Ecto neural progenitor cell (in vitro differentiated cells): ENCODE measurements around the gene ACD.

Source experiments
- DNase-seq: peaks from one replicate; pipeline ENCODE4 v3.0.0-alpha.2; 2018; ENCODE audit warnings: low spot score

The ACD gene

DNA sequence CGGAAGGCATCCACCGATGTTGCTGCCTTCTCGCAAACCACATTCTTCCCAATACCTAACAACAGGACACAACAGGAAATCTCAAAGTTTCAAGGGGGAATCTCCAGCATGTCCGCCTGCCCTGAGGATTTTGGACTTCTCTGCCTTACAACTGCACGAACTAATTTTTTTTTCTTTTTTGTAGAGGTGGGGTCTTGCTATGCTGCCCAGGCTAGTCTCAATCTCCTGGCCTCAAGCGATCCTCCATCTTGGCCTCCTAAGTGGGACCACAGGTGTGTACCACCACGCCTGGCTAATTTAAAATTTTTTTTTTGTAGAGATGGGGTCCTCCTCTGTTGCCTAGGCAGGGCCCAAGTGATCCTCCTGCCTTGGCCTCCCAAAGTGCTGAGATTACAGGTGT, 15.9 kb upstream of the ACD start:
- no peak for DNase-seq

DNA sequence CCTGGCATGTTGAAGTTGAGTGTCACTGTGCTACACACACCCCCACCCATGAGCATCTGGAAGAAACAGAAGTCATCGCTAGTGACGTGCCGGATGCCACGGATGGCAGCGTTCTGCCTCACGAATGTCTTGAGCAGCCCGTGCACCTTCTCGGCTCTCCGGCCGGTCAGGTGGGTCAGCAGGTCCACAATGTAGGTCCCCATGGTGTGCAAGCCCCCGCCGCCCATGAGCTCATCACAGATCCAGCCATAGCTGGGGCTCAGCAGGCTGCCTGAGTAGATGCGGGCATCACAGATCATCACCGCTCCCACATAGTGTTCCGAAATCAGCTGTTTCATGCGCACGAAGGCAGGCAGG, 15.5 kb upstream of the ACD start:
- no peak for DNase-seq

DNA sequence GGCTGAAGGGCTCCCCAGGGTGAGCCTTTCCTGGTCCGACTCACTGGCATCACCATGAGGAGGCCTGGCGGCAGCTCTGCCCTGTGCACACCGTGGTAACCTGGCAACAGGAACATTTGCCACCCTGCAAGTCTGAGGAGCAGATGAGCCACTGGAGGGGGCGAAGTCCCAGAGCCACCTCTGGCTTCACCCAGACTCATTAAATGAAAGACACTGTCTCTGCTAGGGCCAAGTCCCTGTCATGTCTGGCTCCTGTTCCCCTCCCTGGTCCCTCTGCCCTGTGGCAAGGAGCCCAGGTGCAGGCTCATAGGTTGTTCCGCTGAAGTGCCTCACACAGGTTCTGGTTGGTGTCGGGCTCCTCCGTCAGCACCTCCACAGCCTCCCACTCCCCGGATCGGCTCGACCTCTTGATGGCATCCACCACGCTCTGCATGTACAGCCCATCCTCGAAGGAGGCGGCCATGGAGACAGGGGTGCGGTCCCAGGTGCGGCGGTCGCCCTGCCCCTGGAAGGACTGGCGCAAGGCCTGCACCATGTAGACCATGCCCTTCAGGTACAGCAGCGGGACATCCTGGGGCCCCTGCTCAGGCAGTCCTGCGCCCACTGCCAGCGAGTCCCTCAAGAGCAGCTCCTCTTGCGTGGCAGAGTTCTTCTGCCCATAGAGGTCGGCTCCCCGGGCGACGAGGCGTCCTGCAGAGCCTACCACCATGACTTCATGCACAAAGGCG, 15.0 kb upstream of the ACD start:
- no peak for DNase-seq

DNA sequence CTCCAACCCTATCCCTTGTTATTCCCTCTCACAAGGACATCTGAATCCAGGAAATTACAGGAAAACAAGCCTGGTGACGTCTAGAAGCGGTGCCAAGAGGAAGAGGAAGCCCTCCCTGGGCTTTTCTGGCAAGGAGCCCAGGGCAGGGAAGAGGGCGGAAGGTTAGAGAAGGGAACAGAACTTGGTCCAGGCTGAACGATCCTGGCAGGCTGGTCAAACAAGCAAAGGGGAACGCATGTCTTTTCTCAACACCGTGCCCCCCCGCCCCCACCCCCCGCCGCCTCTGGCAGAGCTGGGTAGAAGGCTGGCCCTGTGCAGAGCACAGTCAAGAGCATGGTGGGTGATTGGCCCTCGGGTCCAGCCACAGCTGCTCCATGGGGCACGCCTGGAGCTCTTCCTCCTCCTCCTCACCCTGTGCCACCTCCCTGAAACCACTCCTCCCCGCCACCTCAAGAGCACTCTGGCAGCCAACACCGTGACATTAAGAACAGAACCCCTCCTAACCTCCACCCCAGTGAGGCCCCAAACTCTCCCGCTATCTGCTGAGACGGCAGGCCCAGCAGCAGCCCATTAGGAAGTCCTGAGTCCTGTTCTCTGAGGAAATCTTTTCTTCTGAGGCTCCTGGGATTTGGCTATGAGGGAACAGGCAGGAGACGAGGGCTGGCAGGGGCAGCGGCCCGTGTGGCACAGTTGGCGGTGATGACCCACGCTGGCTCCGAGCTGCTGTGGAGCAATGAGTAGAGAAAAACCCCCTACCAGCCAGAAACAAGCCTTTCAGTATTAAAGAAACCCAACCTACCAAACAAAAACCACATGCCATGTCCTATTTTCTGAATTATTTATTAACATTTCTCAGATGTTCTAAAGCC, 13.9 kb upstream of the ACD start:
- DNase-seq = no peak

DNA sequence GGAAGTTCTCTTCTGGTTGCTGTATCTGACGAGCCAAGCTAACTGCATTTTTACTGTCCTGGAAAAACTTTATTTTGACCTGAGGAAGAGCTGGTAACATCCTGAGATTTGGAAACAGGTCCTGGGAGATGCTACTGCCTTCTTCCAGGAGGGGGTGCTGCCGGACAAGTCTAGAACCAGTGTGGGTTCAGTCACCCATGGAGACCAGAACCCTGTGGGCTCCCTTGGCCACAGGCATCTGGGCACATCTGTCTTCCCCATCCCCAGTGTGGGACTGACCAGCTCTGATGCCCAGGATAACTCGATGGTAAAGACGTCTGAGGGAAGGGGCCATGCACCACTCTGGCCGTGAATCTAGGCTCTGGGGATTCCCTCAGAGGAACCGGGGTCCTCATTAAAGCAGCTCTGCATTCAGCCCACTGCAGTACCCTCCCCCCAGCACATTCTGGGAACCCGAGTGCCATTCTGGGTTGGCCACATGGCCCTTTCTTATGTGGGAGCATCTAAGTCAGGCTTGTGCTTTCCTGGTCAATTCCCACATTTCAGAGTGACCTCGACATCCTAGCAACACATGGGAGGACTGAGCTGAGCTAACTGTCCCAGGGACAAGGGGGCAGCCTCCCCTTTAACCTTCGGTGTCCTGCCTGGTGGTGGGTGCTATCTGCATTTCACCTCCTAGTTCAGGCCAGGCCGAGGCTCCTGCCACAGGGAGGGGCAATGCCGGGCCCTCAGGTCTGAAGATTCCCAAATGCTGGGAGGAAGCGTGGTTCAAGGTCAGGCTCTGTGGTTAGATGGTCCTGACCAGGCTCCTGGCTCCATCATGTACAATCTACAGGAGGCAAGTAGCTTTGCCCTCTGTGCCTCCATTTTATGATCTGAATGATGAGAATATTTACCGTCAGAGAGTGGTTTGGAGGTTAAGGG, 12.9 kb upstream of the ACD start:
- DNase-seq = no peak

DNA sequence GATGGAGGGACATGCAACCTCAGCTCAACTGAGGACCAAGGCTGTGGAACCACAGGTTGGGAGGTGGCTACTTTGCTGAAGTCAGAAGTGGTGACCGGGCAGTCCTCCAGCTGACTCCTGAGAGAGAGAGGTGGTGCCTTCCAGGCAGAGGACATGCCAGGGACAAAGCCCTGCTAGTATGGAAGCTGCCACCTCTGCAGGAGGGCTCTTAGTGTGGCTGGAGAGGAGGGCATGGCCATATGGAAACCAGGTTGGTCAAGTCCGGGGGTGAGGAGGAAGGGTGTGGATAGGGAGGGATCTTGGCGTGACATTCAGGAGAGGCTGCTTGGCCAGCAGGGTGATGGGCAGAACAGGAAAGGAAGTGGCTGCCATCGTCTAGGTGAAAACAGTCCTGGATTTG, 12.2 kb upstream of the ACD start:
- no peak for DNase-seq

DNA sequence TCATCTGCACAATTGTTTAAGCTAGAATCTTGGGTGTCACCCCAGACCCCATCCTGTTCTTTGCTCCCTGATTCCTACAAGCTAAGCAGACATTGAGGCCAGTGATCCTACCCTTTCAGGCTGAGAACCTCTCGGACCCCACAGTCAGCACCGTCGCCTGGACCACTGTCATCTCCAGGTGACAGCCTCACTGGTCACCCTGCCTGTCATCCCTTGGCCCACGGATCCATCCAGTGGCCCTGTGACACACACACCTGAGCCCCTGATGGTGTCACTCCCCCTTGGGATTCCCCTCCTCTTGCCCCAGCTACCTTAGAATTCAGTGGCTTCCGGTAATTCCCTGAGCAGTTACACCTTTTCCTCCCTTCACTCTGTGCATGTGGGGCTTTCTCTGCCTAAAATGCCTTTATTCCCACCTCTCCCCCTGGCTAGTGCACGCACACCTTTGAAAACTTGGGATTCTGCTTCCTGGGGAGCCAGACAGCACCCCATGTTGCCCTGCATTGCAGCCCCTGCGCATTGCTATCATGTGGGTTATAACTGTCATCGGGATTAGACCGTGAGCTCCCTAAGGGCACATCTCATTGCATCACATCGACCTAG, 9.5 kb upstream of the ACD start:
- no peak for DNase-seq

DNA sequence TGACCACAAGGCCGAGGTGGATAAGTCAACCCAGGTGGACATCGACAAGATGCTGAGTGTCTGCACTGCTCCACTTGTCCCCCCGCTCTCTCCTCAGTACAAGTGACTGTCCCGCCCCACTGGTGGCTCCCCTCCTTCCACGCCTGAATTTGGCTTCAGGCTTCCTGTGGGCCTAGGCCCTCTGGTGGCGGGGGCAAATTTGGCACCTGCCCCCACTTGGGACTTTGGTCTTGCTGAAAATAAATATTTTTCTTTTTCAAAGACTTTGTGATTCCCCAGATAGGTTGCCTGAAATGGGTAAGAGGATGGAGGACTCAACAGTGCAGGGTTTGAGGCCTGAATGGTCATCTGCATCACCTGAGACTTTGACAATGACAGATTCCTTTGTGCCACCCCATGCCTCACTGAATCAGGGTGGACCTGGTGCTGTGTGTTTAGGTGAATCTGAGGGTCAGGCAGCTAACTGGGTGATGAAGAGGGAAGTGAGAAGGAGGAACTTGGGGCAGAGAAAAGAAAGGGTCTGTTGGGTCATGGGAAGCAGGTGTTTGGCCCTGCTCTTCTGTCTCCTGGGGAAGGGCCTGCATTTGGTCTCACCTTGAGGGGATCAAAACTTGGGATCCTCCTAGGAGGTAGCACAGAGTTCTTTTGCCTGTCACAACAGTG, 8.6 kb upstream of the ACD start:
- no peak for DNase-seq

DNA sequence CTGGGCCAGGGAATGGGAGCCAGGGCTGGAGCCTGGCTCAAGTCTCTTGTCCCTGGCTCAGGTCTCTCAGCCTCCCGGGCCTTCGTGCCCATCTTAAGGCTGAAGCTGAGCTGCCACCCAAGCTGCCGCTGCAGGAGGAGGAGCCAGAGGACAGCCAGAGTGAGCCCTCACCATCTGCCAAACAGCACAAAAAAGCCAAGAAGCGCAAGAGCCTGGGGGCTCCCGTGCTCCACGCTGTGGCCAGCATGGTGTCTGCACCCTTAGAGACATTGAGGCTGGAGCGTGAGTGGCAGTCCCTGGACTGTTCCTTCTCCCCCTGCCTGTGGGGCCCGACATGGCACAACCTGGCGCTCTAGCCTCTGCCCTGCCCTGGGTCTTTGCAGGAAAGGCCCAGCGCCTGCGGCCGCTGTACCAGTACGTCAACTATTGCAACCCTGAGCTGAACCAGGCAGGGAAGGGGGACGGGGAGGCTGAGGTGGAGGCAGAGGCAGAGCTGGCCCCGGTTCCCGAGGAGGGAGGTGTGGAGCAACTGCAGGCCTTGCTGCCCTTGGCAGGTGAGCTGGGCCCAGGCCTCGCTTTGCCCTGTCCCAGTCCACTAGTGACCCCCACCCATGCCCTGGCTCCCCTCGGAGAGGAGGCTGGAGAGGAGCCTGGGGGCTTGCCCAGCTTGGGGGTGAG, 7.9 kb upstream of the ACD start:
- peak; percentile 88 for DNase-seq

DNA sequence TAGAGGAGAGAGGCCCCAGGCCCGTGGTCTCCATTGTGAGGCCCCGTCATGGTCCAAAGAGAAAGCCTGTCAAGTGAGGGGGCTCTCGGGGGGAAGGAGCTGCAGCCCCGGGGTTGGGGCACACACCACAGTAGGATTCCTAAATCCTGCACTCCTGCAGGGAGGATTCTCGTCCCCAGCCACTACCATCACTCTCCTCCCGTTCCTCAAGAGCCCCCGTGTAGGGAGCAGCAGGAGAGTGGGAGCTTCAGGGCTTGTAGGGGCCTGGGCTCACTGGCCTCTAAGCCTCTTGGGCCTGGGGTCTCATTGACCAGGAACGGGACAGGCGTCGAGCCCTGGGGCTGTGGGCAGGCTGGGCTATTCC, 7.4 kb upstream of the ACD start:
- no peak for DNase-seq

DNA sequence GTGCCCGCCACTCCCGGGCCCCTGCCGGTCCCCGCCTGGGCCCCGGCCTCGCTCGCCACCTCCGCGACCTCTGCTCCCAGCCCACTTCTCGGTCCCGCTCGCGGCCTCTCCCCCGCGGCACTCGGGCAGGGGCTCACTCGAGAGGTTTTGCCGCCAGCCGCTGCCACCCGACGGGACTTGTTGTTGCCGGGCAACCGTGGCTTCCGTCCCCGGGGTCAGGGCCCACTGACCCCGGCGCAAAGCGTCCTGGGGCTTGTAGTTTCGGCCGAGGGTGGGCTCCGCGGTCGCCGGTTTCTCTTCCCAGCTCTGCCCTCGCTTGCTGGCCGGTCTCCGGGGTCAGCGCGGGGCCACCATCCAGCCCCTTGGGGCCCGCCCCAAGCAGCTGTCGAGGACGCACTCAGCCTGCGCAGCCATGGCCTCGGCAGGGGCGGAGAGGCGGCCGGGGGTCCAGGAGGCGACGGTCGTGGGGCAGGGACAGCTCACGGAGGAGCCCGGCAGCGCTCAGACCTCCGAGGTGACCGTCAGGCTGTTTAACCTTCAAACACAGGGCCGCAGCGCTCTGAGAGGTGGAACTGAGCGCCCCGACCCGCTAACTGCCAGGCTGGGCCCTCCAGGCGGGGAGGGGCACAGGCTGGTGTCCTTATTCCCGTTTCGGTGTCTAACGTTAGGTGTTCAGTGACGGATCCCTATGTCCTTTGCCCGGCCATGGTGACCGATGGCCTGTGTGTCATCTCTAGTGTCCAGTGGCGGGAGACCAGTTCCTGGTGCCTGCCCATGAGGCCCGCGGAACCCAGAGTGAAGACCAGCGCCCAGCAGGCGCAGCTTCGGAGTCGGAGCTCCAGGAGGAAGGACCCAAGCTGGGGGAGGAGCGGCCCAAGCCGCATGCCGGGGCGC, 6.7 kb upstream of the ACD start, which contains the start of the genes C16orf86 and ENKD1:
Gene C16orf86 (plus strand): TSS at position 256 of the 894 bp plus-strand sequence. CDS start 157 bp downstream, at position 413.
Gene ENKD1 (minus strand): TSS at position 192 of the 894 bp plus-strand sequence. CDS start 308 bp downstream, outside the sequence.
- DNase-seq = peak; percentile 94

DNA sequence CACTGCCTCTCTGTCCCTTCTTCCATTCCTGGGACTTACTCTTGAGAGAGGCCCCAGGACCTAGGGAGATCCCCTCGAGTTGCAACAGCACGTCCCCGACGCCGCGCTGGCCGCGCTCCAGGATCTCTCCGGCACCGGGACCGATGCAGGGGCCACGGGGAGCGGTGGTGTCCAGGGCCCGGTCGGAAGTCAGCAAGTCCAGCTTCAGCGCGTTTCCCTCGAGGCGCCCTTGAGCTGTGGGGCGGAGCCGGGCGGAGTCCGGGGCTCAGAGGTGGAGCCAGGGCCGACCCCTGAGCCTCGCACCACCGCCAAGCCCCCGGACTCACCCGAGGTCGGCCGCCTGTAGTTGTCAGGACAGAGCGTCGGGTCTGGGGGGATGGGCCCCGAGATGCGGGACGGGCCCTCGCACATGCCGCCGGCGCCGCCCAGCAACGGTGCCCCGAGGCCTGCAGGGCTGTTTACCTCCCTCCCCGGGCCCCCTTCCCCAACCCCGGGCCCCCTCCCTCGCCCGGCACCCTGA, 6.0 kb upstream of the ACD start:
- DNase-seq = peak; percentile 82

DNA sequence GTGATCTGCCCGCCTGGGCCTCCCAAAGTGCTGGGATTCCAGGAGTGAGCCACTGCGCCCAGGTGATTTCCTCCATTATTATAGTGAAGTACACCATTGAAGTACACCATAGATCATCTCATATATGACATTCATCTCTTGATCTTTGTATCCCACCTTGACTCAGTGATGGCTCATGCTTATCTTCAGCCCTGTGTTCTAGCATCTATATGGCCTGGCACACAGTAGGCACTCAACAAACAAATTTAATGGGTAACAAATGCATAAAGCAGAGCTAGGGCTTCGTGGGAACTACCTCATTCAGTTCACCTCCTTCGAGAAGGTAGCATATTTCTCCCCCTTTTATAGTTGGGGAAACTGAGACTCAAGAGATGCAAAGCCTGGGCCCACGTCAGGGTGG, 5.5 kb upstream of the ACD start:
- no peak for DNase-seq

DNA sequence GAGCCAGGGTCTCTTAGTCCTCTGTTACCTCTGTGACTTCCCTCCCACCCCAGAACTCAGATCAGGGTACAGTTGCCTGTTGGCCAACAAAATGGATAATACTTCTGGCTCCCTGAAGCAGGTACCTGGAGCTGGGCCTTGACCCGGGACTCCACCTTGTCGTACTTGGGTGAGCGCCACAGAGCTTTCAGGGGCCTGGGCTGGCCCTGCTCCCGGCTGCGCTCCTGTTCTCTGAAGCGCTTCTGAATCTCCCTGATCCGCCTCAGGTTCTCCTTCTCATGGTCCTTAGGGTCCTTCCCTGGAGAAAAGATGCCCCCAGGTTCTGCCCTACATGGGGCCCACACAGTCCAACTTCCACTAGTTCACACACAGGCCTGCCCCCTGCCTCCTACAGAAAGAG, 4.8 kb upstream of the ACD start:
- no peak for DNase-seq

DNA sequence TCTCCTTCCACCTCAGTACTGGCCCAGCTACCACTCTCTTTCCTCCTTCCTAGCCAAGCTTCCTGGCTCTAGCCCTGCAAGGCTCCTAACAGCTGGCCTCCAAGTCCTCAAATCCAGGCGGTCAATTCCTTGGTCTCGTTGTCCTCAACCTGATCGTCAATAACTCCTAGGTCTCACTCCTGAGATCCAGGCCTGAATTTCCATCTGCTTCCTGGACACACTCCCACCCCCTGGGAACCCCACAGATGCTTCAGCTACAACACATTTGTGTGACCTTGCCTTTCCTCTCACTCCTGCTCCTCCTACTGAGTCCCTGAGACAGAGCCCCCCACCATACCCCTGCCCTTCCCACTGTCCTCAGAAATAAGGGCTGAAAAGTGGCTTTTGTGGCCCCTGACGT, 4.2 kb upstream of the ACD start:
- DNase-seq = no peak

DNA sequence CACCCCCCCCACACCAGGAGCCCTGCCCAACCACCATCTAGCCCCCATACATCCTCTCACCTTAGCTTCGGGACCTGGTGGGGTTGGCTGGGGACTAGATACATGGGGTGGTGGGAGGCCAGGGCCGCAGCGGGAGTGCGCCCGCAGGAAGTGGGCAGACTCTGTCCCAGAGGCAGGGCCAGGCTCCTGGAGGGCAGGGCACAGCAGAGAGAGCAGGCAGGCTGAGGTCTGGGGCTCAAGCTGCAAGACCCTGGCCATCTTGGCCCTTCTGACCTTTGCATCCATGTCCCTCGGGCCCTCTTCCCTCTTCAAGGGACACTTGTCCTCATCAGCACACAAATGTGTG, 3.8 kb upstream of the ACD start:
- no peak for DNase-seq

DNA sequence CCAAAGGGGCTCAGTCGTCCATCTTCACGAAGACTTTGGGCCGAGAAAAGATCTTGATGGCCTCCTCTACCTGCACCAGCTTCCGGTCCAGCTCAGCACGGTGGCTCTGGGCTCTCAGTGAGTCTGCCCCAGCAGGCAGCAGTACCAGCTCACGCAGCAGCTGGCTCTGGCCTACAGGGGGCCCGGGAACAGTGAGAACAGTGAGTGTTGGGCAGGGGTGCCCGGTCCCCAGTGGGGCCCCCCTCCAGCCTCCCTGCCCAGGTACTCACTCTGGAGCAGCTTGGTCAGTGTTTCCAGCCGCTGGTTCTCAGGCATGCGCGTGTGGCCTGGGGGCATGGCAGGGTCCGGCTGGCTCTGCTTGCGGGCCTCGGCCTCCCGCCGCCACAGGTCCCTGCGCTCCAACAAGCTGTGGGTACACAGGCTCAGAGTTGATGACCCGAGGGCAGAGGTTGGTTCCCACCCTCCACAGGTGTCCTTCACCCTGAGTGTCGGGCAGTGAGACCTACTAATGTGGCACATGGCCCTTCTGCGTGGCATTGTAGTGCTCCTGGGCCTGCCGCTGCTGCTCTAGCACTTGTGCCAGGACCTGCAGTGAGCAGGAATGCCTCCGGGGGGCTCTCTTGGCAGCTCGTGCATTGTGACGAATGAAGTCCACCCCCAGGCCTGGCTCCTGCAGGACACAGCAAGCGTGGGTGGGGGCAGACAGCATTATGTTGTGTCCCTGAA, 3.3 kb upstream of the ACD start:
- peak; percentile 68 for DNase-seq

DNA sequence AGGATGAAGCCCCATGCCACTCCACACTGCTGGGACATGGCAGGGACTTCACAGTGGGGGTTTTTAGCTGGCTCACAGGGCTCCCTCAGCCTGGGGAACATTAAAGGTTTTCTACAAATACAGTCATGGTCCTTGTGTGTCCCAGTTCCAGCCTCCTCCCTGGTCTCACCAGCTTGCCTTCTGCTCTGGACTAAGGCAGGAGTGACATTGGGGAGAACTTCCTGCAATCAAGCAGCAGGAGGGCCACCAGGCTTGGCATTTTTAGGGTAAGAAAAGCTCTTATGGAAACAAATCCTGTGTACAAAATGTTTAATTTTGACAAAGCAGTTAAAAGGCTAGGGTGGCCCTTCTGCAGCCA, 2.6 kb upstream of the ACD start:
- no peak for DNase-seq
